ENCODE results near the gene NR6A1.

- no peak for TF ChIP-seq CTCF (IDR thresholded peaks at IDR 0.05; ENCODE audit: insufficient read depth, low read length)
- TF ChIP-seq, protein P1, sequence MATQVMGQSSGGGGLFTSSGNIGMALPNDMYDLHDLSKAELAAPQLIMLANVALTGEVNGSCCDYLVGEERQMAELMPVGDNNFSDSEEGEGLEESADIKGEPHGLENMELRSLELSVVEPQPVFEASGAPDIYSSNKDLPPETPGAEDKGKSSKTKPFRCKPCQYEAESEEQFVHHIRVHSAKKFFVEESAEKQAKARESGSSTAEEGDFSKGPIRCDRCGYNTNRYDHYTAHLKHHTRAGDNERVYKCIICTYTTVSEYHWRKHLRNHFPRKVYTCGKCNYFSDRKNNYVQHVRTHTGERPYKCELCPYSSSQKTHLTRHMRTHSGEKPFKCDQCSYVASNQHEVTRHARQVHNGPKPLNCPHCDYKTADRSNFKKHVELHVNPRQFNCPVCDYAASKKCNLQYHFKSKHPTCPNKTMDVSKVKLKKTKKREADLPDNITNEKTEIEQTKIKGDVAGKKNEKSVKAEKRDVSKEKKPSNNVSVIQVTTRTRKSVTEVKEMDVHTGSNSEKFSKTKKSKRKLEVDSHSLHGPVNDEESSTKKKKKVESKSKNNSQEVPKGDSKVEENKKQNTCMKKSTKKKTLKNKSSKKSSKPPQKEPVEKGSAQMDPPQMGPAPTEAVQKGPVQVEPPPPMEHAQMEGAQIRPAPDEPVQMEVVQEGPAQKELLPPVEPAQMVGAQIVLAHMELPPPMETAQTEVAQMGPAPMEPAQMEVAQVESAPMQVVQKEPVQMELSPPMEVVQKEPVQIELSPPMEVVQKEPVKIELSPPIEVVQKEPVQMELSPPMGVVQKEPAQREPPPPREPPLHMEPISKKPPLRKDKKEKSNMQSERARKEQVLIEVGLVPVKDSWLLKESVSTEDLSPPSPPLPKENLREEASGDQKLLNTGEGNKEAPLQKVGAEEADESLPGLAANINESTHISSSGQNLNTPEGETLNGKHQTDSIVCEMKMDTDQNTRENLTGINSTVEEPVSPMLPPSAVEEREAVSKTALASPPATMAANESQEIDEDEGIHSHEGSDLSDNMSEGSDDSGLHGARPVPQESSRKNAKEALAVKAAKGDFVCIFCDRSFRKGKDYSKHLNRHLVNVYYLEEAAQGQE (IDR thresholded peaks at IDR 0.05; ENCODE audit: insufficient replicate concordance, low read depth): no peak
- no peak for TF ChIP-seq POLR2AphosphoS5 (IDR thresholded peaks at IDR 0.05; ENCODE audit: low read depth)
- TF ChIP-seq GABPA (IDR thresholded peaks at IDR 0.05; ENCODE audit: low read depth): no peak
- TF ChIP-seq SPI1 (IDR thresholded peaks at IDR 0.05; ENCODE audit: borderline replicate concordance, low read depth): no peak
Observed at GRCh38 chr9:124797343-124798103, 26.4 kb upstream of the NR6A1 start.

Data from HL-60 (cell line).